ENCODE measurements around the gene PPIE.

PPIE gene

DNA sequence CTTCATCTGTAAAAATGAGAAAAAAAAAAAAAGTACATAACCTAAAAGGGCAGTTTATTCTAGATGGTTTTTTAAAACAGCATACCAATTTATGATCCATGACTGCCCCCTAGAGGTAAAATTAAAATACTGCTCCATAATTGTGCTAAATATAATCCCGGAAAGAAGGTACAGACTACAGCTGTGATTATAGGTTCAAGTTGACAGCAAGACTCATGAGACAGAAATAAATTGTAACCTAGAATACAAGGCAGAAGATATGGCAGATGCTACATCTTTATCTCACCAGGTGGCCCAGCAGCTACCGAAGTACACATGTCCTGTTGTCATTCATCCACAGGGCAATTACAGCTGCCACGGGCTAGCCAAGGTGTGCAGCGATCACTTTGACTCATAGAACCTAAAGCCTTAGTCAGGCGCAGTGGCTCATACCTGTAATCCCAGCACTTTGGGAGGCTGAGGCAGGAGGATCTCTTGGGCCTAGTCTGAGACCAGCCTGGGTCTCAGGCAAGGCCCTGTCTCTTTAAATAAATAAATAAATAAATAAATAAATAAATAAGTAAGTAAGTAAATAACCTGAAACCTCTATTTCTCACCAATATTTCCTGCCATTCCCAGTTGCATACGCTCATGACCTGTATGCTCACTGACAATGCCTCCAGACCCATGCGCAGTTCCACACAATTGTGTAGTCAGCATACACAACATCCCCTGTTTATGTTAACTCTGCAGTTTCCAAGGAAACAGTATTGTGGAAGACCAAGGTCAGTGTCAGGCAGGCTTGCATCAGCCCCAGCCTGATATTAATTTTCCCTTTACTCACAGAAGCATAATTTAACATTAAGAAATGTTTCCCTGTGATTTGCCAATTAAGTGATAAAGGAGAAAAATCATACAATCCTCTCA is 18.3 kb upstream of the PPIE start:
- DNase-seq (ENCODE audit: low spot score) = peak; percentile 54

DNA sequence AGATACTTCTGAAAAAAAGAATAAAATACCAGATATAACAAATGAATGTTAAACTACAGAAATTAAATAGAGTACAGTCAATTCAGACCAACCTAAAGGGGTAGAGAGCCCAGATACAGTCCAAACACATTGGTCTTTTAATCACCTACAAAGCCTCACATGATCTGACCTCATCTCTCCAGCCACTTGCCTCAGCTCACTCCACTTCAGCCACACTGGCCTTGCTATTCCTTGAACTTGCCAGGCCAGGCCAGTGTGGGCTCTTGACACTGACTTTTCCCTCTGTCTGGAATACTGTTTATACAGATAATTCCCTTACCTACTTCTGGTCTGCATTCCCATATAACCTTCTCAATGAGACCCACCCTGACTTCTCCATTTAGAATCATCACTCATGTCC is 17.0 kb upstream of the PPIE start:
- DNase-seq (ENCODE audit: low spot score) = no peak

DNA sequence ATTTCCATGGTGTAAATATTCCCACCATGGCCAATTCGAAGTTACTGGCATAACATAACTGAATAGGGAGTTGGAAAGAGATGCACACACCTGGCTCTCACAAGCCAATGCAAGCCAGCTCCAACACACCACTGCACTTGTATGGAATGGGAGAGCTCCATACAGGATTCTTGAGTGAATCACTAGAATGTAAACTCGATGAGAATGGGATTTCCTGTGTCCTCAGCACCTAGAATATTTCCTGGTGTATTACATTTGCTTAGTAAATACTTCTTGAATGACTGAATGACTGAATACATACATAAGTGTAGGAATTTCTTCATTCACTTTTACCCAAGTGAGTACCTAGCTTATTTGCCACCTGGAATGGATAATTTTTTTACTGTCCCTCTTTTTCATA is 16.2 kb upstream of the PPIE start:
- no peak for DNase-seq (ENCODE audit: low spot score)

DNA sequence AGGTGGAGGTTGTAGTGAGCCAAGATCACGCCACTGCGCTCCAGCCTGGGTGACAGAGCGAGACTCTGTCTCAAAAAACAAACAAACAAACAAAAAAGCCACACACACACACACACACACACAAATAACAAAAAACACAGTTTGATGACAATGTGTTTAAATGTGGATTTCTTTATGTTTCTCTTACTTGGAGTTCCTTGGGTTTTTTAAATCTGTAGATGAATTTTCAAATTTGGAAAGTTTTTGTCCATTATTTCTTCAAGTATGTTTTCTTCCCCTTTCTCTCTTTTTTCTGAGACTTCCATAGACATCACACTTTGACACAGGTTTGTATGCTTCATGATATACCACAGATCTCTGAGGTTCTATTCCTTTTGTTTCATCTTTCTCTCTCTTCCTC is 12.1 kb upstream of the PPIE start:
- DNase-seq (ENCODE audit: low spot score) = no peak

DNA sequence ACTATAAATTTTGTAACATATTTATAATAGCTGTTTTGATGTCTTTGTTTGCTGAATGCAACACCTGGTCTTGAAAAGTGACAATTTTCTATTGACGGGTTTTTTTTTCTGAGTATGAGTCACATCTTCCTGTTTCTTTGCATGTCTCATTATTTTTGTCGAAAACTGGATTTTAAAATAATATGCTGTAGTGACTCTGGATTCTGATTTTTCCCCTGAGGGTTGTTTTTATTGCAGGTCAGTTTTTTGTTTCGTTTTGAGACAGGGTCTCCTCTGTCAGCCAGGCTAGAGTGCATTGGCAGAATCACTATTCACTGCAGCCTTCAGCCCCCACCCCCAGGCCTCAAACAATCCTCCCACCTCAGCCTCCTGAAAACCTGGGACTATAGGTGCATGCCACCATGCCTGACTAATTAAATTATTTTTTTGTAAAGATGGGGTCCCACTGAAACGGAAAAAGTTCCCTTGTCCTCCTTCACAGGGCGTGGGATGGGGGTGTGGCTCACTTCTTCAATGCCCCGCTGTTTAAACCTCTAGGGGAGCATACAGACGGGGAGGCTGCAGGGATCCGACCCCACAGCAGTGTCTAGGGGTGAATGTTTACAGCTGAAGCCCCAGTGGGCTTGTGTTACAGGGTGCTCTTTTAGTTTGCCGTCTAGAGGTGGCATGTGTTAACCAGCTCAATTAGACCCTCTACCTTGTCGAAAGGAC is 11.3 kb upstream of the PPIE start:
- DNase-seq (ENCODE audit: low spot score) = no peak

DNA sequence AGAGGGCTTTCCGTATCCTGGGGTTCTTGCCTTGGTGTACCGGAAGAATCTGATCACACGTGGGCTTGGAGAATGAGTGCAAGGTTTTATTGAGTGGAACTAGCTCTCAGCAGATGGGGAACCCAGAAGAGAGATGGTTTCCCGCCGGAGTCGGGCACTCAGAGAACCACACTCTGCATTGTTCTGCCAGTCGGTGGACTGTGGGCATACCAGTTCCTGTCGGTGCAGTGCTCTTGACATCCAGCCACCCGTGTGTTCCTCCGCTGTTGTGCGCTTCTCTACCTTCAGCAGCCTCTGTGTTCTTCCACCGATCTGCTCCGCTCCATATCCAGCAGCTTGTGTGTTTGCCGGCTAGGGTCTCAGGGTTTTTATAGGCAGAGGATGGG is 10.8 kb upstream of the PPIE start:
- no peak for DNase-seq (ENCODE audit: low spot score)

DNA sequence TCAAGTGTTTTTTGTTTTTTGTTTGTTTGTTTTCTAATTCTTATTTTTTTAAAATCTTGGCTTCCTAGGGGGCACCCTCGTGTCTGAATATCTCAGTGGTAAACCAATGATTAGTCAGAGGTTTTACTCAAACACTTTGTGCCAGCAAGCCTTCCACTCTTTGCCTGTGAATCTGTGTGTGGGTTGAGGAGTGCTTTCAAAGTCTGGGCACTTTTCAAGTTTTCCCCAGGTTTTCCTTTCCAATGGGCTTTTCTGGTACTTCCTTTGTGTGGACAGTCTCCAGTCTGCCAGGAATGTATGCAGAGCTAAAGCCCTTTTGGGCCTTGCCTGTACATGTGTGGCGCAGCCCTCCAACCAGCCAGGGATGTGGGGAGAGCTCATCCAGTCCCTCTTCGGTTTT is 9.7 kb upstream of the PPIE start:
- no peak for DNase-seq (ENCODE audit: low spot score)

DNA sequence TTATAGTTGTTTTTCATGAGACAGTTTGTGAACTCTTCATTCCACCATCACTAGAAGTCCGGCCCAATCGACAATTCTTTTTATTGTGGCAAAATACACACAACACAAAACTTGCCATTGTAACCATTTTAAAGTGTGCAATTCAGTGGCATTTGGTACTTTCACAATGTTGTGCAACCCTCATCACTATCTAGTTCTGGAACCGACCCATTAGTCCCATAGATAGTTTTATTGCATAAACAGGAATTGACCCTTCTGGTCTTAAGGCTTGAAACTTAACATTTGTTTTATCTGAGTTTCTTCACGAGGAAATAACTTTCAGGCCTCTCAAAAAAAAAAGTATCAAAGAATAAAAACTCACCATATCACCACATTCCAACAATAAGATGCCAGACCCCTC is 8.8 kb upstream of the PPIE start:
- DNase-seq (ENCODE audit: low spot score) = no peak

DNA sequence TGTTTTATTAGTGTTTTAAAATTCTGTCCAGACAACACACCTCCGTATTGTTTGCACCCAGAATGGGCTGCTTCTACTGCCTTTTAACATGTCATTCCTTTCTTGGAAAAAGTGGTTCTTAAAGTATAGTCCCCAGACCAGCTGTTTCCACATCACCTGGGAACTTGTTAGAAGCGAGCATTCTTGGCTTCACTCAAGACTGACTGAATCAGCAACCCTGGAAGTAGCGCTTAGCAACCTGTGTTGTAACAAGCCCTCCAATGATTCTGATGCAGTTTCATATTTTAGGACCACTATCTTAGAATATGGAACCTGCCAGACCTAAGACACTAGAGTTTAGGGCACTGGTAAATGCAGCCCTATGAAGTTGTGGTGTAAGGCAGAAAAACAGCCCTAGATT is 6.0 kb upstream of the PPIE start:
- no peak for DNase-seq (ENCODE audit: low spot score)

DNA sequence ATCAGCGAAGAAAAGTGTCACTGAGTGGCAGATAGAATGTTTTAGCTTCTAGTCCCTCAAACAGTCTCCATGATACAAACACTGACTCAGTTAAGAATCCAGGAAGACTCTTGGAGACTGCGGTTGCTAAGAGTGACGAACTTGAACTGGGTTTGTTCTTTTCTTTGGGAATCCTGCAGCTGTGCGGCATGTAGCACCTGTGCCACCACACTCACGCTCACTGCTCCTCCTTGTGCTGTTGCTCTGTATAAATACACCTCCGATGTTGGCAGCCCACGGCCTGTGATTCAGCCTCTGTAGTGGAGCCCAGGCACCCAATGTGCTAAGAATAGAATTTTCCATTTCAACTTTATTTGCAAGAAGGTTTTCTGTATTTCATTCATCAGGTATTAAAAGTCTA is 5.5 kb upstream of the PPIE start:
- DNase-seq (ENCODE audit: low spot score) = no peak

DNA sequence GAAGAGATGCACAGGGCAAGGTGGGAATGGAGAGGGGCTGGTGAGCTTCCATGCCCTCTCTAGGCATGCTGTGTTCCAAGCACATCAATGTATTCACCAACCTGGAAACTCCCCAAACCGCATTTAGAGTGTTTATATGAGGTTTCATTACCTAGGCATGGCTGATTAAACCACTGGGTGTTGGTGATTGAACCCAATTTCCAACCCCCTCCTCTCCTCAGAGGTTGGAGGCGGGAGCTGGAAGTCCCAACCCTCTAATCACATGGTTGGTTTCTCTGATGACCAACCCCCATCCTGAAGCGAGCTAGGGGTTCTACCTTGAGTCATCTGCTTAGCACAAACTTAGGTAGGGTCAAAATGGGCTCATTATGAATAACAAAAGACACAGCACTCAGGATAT is 3.0 kb upstream of the PPIE start:
- DNase-seq (ENCODE audit: low spot score) = no peak

DNA sequence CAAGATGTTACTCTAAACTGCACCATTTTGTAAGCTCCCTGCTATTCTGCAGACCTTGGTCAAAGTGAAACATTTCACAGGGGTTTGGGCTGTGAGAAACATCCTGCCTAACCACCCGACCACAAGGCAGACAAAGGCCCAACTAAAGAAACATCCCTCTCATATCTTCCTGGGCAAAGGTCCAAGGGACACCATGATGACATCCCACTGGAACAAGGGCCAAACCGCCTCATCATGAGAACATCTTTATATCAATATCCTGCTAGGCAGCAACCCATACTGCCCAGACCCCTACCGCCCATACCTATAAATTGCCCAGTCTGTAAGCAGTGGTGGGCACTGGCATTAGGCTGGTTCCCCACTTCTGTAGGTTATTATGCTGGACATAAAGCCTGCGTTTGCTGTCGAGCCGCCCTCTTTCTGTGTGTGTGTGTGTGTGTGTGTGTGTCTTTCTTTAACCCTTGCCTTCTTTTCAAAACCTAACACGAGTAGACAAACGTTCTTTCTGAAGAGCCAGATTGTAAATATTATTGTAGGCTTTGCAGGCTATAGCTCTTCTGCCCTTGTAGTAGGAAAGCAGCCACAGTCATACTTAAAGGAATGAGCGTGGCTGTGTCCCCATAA is 1.0 kb upstream of the PPIE start:
- no peak for DNase-seq (ENCODE audit: low spot score)

DNA sequence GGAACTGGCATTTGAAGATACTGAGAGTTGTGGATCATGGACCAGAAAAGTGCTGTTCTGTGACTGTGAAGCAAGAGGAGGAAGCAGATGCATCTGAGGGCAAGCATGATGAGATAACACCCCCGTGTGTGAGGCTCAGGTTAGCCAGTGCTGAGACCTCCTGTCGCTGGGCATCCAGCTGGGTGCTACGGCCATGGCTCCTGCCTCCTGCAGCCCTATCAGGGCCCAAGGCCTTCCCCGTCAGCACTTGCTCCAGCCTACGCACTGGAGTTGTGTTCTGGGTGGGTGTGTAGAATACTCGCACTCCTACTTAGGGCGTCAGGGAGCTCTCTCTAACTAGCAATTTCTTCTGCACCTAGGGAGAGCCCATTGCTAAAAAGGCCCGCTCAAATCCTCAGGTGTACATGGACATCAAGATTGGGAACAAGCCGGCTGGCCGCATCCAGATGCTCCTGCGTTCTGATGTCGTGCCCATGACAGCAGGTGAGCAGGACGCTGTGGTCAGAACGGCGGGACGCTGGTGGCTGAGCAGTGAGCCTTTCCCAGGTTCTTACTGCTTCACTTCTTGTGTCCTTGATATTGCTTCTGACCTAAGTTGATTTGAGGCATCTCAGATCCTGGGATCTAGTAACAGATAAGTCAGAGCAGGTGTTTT is 6.5 kb downstream of the PPIE start:
- DNase-seq (ENCODE audit: low spot score) = no peak

DNA sequence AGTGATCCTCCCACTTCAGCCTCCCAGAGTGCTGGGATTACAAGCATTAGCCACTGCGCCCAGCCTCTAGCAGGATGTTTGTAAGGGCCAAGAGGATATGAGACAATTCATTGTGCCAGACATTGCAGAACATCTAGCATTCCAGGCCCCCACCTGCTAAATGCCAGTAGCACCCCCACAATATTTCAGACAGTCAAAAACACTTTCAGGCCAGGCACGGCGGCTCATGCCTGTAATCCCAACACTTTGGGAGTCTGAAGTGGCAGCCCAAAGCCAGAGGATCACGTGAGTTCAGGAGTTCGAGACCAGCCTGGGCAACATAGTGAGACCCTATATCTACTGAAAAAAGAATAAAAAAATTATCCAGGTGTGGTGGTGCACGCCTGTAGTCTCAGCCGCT is 12.9 kb downstream of the PPIE start:
- no peak for DNase-seq (ENCODE audit: low spot score)

DNA sequence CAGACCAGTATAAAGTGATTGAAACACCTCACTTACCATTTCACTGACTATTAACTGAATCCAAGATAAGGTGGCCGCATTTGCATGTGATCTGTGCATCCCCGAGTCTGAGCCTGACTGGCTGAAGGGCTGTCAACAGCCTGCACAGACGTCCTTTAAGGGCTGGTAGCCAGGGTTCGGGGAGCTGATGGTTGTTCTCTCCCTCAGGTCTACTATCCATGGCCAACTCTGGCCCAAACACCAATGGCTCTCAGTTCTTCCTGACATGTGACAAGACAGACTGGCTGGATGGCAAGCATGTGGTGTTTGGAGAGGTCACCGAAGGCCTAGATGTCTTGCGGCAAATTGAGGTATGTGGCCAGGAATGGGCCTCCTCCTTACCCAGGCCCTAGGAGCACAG is 14.0 kb downstream of the PPIE start:
- DNase-seq (ENCODE audit: low spot score) = no peak

DNA sequence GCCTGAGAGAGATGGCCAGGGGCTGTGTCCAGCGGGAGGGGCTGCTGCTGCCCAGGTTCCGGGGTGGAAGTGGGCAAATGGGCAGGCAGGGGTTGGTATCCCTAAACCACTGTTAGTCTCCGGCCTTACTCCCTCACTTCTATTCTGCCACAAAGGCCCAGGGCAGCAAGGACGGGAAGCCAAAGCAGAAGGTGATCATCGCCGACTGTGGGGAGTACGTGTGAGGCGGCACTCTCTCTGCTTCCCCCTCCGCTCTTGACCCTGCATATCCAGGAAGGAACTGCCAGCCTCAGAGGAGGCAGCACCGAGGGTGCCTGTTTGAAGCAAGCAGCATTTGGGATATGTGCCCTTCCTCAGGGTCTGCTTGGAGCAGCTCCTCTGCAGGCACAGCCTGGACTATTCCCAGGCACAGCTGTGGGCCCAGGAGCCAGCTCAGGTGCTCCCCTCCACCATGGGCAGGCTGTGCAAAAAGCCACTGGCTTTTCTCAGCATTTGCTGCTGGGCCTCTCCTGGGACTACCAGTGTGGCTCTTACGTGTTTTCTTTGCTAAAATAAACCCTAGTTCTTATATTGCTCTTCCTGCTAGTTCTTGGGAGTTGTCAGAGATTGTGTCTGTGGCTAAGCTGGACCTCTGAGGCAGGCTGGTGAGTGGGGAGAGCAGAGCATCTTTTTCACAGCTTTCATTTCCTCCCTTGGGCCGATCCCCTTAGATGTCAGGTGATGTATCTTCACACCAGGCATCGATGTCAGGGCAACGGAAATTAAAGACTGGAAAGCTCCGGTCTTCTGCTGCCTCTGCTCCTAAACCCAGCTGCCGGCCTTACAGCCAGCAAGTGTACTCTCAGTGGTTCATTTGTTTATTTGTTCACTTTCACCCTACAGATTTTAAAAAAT is 14.7 kb downstream of the PPIE start:
- DNase-seq (ENCODE audit: low spot score) = no peak

DNA sequence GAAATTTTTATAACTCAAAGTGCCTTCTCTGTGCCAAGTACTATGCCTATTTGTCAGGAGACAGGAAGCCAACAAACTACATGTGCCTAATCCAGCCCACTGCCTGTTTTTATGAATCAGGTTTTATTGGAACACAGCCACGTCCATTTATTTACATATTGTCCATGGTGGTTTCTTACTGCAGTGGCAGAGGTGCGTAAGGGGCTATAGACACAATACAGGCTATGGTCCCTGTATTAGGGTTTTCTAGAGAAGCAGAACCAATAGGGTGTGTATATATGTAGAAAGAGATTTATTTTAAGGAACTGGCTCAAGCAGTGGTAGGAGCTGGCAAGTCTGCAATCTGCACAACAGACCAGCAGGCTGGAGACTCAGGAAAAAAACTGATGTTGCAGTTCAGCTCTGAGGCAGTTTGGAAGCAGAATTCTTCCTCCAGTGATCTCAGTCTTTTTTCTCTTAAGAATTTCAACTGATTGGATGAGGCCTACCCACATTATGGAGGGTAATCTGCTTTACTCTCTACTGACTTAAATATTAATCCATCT is 15.4 kb downstream of the PPIE start:
- DNase-seq (ENCODE audit: low spot score) = no peak

DNA sequence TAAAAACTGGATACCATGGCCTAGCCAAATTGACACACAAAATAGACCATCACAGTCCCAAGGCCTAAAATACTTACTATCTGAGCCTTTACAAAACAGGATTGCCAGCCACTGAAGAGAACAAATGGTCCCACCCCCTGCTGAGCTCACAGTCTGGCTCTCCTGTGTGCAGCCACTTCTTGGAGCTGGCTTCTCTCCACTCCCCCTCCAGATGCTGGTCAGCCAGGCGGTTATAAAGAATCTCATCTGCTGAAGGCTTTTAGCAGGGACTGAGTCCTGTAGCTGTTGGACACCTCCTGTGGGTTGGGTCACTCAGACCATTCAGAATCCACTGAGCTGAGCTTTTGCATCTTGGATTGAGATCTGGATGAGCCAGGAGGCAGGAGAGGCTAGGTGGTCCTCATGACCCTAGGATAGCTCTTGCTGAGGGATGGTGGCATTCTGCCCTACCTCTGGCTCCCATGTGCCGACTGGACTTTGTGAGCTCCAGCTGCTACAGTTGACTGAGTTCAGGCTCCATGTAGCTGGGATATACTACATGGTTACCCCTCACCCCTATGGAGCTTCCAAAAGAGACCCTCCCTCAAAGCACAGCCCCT is 16.3 kb downstream of the PPIE start:
- DNase-seq (ENCODE audit: low spot score) = no peak

DNA sequence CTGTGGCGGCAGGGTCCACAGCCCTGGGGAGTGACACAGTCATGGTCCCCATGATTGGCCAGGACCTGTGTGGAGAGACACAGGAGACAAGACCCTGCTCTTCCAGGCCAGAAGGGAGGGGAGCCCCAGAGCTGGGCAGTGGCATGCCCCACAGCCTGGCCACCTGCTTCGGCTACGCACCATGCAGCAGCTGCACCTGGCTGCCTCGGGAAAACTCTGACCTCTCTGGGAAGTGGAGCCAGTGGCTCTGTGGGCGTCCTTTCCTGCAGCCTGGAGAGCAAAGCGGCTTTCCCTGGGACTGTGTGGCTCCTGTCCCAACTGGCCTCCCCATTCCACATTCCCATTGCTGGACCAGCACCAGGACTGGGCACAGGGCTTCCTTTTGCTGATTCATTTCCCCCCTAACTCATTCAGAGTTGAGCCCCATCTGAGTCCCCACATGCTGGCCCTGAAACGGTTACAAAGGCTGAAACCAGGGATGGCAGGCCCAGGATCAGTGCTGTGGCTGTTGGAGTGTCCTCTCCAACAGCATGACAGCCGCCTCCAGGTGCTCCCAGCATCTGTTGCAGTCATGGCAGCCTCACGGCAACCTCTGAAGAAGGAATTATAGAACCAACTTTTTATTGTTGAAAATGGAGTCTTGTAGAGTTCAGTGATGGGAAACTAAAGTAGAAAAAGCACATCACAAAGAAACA is 17.4 kb downstream of the PPIE start:
- DNase-seq (ENCODE audit: low spot score) = no peak

DNA sequence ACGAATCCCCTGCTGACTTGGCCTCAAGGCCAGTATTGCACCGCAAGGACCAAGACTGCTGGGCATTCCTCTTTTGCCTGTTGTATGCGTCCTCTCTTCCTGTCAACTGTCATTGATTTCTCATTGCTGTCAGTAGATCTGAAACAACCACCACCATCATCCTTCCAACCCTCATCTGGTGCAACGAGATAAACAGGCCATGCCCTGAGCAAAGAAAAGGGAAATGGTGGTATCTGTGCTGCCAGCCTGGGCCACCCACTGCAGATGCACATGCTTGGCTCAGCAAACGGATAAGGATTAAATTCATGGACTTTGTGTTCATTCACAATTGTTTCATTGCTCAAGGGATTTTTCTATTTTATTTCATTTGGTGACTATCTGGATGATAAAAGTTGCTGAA is 18.8 kb downstream of the PPIE start:
- DNase-seq (ENCODE audit: low spot score) = no peak
